ENCODE results near the gene FOXP1. TPM values are rescaled to one million over a fixed set of nuclear protein-coding genes. Genes with fewer than 3 reads are reported as not detected.

FOXP1 gene
- polyA plus RNA-seq, 5 donors = 88.9 to 130 (median 123) TPM

DNA sequence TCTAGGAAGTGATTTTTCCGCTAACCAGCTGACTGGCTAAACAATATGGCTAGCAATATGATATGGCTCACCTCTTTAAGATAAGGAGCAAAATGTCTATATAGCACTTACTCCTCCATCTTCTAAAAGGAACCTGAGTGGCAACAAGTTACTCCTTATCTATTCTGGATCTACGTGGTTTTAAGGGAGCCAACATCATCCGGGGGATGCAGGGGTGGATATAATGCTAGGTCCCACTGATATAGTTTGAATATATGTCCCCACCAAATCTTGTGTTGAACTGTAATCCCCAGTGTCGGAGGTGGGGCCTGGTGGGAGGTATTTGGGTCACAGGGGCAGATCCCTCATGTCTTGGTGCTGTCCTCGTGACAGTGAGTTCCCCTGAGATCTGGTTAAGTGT, 500.7 kb downstream of the FOXP1 start:
- DNase-seq = no peak

DNA sequence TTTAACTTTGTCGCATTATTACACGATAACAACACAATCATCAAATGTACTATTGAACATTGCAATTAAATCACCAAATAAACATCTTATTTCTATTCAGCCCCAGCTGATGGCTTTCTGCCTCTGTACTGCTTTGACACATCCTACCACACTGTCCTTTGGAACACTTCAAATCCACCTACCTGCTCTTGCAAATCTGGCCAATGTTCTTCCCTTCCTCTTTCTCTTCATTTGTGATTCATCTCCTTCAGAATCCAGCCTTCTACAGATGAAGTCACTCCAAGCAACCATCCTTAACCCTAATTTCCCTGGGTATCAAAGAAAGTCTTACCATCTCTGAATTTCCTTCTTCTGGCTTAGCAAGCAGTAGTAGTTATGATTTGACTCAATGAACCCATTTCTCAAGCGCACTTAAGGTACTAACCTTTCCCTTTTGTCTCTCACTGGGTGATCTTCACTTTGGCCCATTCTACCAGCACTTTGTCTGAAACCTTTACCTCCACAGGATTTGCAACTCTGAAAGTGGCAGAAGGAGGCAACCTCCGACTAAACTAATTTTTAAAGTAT, 502.9 kb downstream of the FOXP1 start:
- no peak for DNase-seq

DNA sequence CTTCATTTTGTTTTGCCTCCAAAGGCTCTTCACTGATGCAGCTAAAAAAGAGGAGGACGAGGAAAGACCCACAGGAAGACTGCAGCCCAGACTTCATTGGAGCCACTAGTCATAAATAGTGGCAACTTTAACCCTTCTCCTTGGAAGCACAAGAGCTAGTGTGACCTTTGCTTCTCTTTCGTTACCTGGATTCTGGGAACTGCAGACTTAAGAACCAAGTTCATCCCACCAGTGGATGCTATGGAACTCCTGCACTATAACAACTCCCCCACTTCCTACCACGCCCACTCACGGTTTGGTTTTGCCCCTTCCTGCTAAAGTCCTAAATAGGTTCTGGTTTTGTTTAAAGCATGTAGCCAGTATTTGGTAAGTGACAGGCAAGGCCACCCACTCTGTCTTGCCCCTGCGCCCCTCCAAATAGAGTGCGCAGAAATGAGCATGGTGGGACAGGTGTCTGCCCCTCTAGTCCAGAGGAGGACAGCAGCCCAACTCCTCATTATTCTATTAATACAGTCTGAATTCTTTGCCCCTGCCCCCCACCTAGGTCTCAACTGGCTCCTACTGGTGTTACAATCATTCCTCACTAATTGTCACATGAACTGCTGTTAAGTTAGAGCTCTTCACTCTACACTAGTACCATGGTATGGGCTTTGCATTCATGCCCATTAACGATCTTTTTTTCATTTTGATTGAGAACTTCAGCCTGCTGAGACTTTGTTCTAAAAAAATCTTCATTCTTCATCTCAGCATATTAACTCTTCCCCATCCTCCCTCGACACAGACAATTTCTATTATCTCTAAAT, 504.6 kb downstream of the FOXP1 start:
- DNase-seq = no peak

DNA sequence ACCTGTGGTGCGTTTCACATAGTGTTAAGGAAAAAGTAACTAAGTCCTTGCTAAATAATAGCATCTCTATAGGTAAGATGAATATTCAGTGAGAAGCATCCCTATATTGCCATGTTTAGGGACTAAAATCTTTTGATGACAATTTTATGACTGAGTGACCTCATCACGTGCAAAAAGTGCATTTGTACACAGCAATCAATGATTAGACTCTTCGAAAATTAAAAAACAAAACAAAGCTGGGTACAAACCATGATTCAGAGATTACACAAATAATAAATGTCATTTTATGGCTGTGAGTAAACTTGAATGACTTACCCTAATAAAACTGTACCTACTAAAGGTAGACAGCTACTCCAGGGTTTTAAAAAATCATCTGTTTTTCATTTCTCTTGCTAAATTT, 505.3 kb downstream of the FOXP1 start:
- DNase-seq = no peak

DNA sequence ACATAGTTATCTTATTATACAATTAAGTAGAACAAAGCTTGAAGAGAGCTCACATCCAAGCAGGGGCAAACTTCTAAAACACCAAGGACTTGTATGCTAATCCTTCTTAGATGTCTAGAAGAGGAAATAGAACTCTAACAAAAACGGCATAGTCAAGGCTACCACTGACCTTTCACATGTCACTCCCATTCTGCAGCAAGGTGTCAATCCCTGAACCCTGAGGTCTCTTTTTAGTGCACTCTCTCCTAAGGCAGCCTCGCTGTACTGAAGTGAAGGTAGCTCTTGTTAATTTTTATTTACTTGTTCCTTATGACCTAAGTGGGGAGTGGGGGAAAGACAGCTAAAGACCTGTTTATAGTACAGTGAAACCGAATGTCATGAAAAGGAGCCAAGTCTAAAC, 506.5 kb downstream of the FOXP1 start:
- DNase-seq = no peak

DNA sequence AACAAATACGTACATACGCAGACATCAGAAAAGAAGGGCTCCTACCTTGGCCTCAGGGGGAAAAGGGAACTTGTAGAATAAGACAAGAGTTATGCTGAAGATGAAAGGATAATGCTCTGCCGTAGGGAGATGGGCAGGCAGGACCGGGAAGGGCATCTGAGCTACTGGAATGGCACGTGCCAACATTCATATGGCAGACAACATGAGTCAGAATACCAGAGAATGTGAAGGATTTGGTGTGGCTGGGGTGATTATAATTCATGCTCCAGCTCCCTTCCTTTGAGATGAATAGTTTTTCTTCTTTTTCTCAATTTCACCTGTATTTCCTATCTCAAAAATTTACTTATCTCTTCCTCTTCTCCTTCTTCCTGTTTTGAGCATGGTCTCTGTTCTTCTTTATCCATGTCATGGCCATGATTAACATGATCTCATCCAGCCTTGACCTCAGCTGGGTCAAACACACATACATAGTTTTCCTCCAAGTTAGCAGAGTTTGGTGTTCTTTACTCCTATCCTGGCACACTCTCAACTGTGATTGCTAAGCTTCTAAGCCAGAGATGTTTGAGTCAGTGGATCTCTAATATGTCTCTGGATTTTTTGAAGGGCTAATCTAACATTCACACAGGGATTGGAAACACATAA, 507.0 kb downstream of the FOXP1 start:
- DNase-seq = no peak

DNA sequence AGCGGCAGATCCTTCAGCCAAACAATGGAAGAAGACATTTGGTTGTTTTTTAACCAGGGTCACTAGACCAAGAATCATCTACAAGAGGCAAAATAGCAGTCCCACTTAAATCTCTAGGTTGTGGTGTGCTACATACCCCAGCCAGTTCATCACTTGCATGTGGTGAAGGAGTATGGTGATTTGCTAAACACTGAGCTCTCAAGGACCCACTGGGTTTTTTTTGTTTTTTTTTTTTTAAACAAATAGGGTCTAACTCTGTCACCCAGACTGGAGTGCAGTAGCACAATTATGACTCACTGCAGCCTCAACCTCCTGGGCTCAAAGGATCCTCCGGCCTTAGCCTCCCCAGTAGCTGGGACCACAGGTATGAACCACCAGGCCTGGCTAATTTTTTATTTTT, 508.0 kb downstream of the FOXP1 start:
- DNase-seq = no peak

DNA sequence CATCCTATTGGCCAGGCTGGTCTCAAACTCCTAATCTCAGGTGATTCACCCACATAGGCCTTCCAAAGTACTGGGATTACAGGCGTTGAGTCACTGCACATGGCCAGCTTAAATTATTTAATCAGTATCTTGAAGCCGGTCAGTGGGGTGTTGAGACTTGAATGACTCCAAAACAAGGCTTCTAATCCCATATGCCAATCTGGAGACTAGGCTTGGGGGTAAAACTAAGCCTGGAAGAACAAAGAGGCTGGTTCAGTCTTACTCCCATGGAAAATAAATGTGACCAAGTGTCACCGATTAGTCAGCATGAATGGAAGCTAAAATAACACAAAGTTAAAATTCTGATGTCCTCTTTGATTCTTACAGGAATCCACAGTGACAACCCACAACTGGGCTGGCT, 509.1 kb downstream of the FOXP1 start:
- DNase-seq = no peak

DNA sequence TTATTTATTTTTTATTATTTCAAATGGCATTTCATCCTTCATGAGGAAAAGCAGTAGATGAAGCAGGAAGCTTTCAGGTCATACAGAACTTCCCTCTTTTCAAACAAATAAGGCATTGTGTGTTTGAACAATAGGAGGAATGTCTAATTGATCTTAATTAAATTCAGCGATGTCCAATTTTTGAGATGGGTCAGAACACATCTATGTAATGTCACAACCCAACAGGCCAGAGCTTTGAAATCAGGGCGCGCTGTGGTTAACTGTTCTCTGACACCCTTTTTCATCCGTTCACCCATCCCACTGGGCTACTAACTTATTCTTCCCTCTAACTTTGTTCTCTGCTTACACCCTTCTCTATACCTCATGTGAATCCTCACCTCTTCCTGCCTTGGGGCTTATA, 510.5 kb downstream of the FOXP1 start:
- no peak for DNase-seq

DNA sequence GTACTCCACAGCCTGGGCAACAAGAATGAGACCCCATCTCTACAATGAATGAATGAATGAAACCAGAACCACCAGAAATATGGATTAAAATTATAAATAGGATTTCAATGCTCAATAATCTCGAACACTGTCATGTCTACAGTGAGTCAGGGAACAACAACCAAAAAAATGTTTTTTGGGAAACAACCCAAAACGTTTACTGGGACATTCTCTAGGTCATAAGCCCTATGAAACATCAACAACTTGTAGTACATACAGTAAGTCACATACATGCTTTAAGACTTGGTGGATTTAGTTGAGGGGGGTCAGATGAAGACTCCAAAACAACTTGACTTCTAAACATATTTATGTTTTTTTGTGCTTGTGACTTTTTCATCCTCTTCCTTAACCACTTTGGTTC, 511.2 kb downstream of the FOXP1 start:
- DNase-seq = no peak

DNA sequence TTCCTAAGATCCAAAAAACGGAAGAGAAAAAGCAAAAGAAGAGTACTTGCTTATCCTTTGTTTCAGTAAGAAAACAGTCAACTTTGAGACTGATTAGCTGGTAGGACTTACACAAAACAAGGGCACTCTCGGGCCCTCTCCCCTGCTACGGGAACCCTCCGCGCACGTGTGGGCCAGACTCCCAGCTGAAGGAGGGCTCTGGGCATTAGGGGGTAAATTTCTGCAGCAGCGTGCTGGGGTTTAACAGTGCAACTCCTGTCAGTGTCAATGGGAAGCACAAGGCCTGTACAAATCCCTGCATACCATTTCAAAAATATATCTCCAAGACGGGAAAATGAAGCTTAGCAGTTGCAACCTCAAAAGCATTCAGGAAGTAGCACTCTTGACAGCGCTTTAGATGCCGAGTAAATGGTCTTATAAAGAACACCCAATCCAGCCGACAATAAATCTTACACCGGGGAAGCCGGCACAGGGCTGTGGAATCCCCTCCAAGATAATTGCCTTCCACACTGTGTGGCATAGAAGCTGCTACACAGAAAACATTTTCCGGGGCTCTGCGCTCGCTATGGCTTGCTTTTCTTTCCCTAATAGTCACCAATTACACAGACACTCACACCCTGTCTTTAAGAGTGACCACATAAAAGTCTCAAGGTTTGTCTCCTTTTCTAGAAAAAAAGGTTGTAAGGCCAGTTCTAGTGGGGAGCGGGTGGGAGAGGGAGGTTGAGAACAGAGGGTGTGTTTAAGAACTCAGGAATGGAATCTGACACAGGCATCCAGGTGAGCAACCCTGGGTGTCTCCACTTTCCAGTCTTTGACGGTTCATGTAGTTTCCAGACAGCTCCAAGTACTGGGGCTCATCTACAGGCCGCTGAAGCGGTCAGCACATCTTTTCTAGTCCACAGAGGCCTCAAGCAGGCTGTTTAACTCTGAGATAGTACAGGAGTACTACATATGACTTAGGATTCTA, 512.7 kb downstream of the FOXP1 start:
- no peak for DNase-seq

DNA sequence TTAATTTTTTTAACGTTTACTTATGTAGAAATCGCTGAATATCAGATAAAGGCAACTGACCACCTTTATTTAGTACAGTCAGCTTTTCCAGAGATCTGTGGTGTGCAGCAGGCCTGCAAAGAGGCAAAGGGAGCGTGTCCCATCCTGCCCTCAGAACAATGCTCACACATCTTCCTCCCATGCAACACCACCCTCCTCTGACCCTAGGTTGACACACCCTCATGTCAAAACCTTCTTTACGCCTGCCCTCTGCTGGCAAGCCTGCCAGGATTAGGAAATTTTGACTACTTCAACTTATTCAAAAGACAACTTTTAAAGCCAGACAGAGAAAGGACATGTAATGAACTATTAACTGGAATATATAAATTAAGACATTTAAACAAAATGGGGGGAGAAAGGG, 513.7 kb downstream of the FOXP1 start:
- no peak for DNase-seq

DNA sequence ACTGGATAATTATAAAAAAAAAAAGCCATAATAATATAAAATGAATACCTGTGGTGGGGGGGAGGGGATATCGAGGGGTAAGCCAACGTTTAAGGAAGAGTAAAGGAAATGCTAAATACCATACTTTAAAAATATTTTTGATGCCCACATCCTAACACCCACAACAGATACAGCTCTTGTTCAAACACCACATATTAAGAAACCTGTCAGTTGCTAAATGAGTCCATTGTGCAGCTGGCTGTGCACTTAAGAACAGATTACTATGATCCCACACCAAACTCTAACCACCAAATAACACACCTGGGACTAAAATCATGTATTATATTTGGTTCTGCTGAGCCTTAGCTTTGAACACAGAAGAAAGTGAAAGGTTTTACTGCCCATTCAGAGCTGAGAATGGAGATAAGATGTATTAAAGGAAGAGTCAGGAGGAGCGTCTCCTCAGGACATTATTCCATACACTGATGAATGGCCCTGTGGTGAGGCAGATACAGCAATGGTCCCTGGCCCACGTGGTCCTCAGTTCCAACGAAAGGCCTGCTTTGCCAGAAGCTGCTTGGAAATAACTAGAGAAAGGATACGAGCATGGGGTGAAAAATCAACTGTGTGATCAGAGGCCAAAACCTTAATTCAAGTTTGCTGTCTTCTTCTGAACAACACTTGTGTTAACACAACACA, 515.4 kb downstream of the FOXP1 start:
- no peak for DNase-seq

DNA sequence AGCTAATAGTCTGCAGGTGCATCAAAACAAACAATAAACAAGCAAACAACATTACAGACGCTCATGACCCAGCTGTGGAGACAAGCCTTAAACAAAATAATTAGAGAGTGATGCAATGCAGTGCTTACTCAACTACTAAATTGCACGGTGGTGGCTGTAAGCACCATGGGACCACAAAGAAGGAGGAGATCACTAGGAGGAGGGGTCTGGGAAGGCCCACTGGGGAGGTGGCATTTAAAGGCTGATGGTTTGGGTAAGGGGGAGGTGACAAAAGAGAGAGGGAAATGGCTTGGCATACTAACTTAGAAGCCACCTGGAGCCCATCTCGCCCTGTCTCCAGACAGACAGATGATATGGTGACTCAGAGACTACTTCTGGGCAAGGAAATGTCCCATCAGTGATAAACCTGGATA, 516.7 kb downstream of the FOXP1 start:
- peak in 1 of 2 donors; percentile 53 for DNase-seq

DNA sequence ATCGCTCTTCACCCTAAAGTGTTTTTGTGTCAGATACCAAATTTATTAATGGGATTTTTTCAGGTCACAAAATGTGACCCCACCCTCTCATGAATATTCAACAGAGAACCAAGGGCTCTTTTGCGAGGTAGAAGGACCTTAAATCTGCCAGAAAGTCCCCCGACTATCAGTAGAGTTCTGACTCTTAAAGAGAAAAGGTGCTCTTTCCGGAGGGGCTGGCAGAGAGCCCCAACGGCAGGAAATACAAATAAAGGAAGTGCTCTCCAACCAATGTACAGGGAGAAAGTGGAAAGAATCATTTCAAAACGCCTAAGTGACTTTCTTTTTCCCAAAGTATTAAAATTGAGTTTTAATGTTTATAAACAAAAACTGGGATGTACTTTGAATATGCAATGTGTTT, 517.2 kb downstream of the FOXP1 start:
- DNase-seq = no peak

DNA sequence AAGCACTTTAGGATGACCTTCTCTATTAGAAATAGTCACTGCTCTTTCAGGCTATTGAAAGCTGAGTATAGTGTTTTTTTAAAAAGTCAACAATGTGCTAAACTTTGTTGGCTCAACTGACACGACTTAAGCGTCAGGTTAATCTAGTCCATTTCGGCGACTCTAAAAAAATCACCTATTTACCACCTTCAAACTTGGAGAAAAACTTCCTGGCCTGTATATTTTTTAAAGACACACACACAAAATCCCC, 517.8 kb downstream of the FOXP1 start:
- DNase-seq = no peak

DNA sequence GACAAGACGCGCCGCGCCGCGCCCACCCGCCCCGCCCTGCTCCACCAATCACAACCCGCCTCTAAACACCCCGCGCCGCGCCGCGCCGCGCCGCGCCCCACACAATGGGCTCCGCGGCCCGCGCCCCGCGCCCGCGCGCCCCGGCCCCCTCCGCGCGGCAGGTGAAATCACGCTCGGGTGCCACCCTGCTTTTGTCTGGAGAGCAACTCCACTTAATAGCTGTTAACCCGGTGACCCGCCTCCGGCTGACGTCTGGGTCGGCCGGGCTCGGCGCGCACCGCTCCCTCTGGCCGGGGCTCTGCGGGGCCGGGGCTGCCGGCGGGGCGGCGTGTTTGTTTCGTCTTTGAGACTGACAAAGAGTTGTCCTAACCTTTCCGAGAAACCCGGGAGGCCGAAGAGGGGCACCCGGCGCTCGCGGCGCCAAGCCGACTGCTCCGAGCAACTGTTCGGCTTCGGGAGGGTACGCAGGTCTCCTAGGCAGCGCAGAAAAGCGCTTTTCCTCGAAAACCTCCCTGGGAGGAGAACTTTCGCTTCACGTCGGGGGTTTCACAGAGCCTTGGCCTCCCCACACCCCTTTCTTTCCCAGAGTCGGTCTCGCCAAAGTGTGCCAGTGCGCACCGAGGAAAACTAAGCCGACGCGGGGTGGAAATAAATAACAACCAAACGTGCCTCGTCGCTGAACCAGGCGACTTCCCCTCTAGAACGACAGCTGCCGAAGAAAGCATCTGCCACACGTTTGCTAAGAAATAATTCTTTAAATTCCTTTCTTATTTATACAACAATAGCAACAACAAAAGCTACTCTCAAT, 518.4 kb downstream of the FOXP1 start:
- peak; percentile 52 to 62 for DNase-seq

DNA sequence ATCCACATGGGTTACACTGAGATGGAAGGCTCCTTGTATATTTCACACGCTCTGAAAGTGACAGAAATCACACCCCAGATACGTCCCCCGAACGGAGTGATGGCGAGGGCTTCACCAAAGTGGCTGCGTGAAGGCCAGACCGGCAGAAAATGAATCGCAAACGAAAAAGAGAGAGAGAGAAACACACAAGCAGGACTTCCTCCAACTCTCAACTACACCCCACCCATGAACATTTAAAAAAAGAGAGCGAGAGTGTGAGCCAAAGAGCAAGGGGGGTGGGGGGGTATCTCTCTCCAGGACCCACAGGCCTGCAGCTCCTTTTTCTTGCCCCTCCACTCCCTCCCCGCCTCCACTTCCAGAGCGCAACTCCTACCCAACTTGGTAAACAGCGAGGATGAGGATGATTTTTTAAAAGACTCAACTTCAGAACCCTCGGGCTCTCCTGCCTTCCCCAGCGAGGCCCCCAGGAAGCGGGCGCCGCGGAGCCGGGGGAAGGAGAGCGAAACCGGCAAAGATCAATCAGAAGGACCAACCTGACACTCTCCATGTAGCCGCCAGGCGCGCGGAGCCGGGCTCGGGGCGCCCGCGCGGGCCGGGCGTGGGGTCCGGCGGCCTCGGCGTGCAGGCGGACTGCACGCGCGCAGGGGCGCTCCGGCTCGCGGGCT, 519.1 kb downstream of the FOXP1 start:
- peak; percentile 67 for DNase-seq

DNA sequence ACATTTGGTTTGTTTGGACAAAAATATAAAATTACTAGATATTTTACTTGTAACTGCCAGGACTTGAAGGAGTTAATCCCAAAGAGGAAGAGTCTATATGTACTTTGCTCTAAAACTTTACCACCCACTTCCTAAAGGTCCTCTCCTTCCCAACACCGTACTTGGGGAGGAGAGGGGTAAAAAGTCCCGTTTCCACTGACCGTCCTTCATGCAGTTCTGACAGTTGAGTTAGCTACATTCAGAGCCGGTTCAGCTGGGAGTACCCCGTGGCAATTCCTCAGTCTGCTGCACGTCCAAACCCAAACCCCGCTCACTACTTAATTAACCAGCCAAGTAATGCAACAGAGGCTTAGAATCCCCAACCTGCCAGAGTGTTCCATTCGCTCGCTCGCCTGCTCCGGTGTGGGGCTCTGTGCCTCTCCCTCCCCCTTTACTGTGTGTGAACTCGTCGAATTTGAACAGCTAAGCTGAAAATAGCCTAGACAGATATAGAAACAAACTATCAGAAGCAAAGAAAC, 519.7 kb downstream of the FOXP1 start:
- no peak for DNase-seq
